Activated CD8-positive, alpha-beta memory T cell treated with anti-CD3 and anti-CD28 coated beads for 4 hours (primary cell): ENCODE results near the gene FOXI1.

Source experiments
- DNase-seq, 2 donors: peaks; one replicate each; pipeline ENCODE4 v3.0.0-alpha.2; 2020; ENCODE audit warnings: low read depth in 2 of 2

Gene FOXI1

DNA sequence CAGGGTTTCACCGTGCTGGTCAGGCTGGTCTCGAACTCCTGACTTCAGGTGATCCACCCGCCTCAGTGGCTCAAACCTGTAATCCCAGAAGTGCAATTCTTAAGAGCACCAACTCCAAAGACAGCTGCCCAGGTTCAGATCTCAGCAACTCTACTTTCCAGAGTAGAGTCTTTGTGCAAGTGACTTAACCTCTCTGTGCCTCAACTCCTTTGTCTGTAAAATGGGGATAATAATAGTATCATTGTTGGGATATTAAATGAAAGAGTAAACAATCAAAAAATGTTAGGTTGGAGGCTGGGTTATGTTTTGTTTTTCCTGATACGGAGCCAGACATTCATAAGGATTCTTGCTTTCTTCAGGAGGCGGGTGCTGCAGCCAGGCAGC lies 45.0 kb downstream of the FOXI1 start:
- no peak for DNase-seq

DNA sequence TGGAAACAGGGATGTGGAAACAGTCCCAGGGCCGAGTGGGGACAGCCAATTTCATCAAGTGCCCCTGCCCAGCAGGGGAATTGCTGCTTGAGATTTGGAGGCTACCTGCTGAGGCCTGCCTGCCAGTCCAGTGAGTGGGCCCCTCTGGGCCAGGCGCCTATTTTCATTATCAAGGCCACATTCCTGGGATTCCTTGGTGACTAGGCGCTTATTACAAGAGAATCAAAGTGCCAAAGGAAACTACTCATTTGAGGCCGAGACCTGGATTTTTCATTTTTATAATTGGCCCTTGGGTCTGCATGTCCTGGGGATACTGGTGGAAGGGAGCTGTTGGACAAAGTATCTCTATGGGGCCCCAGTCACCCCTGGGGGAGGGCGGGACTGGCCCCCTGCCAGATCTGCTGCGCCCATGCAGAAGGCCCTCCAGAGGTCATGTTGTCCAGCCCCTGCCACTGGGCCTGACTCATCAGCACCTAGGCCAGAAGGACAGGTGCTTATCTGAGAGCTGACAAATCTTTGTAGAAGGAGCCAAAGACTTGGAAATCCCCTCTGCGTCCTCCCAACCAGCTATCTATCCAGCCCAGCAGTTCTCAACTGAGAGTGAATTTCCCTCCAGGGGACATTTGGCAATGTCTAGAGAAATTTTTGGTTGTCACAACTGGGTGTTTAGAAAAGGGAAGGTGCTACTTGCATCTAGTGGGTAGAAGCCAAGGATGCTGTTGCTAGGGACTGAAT lies 45.6 kb downstream of the FOXI1 start:
- DNase-seq, result no peak

DNA sequence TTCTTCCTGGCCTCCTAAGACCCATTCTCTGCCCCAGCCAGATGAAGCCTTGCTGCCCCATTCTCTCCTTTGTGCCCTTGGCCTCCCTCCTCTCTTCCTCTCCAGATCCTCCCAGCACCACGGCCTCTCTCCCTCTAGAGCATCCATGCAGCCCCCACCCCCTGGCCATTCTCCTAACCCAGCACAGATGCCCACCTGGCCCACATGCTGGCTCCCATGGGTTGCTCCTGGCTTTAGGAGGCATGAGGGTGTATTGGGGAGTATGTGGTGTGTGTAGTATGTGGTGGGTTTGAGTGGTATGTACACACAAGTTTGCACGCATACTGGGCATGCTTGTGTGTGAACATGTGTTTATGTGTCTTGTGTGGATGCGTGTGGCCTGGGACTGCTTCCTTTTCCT lies 47.1 kb downstream of the FOXI1 start:
- no peak for DNase-seq

DNA sequence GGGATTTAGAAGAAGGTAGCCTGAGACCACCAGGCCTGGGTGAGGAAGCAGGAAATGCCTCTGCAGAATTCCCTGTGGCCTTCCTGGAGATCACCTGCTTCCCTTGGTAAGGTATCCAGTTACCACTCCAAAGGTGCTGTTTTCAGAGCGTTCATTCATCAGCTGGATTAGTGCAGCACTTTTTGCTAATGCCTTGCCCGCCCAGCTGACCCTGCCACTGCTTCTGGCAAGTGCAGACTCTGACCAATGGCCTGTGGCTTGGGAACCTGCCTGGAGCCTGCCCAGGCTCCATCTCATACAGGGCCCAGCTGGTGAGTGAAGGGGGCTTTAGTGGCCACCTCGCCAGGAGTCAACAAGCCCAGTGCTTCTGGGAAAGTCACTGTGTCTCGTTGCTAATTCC lies 48.6 kb downstream of the FOXI1 start:
- no peak for DNase-seq

DNA sequence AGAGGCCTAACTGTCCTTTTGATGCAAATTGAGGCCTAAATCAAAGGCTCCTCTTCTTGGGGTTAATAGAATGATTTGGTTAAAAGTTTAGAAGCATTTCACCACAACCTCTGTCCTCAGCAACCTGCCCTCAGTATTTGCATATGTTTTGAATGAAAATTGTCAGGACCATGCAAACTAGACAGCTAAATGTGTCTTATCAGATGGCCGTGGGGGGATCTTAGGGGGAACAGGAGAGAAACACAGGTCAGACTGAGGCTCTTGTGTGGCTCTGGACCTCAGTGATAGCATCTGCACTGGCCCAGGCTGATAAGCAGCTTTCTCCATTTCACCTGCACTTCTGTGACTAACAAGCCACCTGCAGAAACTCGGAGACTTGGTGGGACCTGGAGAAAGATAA lies 49.0 kb downstream of the FOXI1 start:
- DNase-seq, result no peak

DNA sequence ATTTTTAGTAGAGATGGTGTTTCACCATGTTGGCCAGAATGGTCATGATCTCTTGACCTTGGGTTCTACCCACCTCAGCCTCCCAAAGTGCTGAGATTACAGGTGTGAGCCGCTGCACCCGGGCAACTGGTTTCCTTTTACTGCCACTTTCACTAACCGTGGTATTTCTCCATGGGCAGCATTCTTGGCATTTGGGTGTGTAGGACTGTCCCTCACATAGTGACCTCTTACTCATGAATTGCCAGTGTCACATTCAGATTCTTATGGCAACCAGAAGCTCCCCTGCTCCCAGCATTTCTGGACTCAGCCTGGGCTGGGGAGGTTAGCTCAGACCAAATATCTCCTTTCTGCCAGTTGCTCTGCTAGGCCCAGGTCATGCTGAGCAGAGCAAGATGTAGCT lies 50.1 kb downstream of the FOXI1 start:
- DNase-seq, result no peak

DNA sequence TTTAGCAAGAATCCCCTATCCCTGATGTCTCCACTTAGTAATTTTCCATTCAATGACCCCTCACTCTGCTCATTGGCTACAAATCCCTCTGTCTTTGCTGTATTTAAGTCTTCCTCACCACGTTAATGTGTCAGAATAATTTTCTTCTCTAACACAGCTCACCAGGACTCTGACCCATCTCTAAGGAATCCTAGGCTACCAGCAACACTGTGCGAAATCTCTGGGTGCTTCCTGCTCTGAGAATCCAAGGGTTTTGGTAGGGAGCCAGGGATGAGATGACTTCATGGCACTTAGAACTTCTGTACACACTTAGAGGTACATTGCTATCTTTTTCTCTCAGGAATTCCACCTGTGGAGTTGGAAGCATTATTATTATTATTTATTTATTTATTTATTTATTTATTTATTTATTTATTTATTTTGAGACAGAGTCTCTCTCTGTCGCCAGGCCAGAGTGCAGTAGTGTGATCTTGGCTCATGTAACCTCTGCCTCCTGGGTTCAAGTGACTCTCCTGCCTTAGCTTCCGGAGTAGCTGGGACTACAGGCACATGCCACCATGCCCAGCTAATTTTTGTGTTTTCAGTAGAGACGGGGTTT lies 53.5 kb downstream of the FOXI1 start:
- DNase-seq, result no peak
